PC-9 (cell line): ENCODE measurements around the gene WDR77. TPM values are rescaled to one million over a fixed set of nuclear protein-coding genes. Genes with fewer than 3 reads are reported as not detected.

ENCODE experiments used
- BruUV-seq: library from RNA; stranded (reverse); fragments of 400-500 nt; replicated peaks from 2 replicates; lab custom pipeline; 2021; lab: Mats Ljungman, UMichigan
- CTCF ChIA-PET: fragments of 300-600 bp; sonication (Branson Sonifier 250); formaldehyde crosslinking; loops from one replicate; lab custom pipeline; 2022; ENCODE audit warnings: antibody characterized with exemption; lab: Charles Lee
- POLR2A ChIA-PET: fragments of 300-600 bp; sonication (Branson Sonifier 250); formaldehyde crosslinking; loops from one replicate; lab custom pipeline; 2022; ENCODE audit warnings: antibody characterized with exemption; ENCODE audit not compliant: unreplicated experiment; lab: Charles Lee
- DNase-seq, 2 experiments: peaks; one replicate each; pipeline versions ENCODE4 v3.0.0 to v3.0.0-alpha.2; 2015 to 2022; ENCODE audit warnings: mixed read lengths in 1 of 2
- H2AFZ ChIP-seq: fragments of 200-600 bp; sonication (generic); 2 replicates; pipeline ENCODE4 v1.8.1; 2017; ENCODE audit warnings: antibody characterized with exemption
- H3F3A ChIP-seq: fragments of 200-600 bp; sonication (generic); 2 replicates; pipeline ENCODE4 v1.8.1; 2017; ENCODE audit warnings: antibody characterized with exemption, mild to moderate bottlenecking, low read depth; ENCODE audit not compliant: insufficient read depth
- H3K27ac ChIP-seq: fragments of 200-600 bp; sonication (generic); 2 replicates; pipeline ENCODE4 v1.6.1; 2016; ENCODE audit warnings: mixed run types
- H3K27me3 ChIP-seq: fragments of 200-600 bp; sonication (generic); 2 replicates; pipeline ENCODE4 v1.6.1; 2016; ENCODE audit warnings: low read depth, mixed run types; ENCODE audit not compliant: insufficient read depth
- H3K36me3 ChIP-seq: fragments of 200-600 bp; sonication (generic); 2 replicates; pipeline ENCODE4 v1.6.1; 2016; ENCODE audit warnings: low read depth, mixed run types
- H3K4me1 ChIP-seq: fragments of 200-600 bp; sonication (generic); replicated peaks from 2 replicates; pipeline ENCODE4 v1.6.1; 2016; ENCODE audit warnings: mixed run types; ENCODE audit not compliant: insufficient read depth
- H3K4me2 ChIP-seq: fragments of 200-600 bp; sonication (generic); 2 replicates; pipeline ENCODE4 v1.6.1; 2017; ENCODE audit warnings: mixed run types
- H3K4me3 ChIP-seq: fragments of 200-600 bp; sonication (generic); 2 replicates; pipeline ENCODE4 v1.6.1; 2016; ENCODE audit warnings: mixed run types
- H3K79me2 ChIP-seq: fragments of 200-600 bp; sonication (generic); 2 replicates; pipeline ENCODE4 v1.6.1; 2017; ENCODE audit warnings: low read depth, mixed run types
- H3K9me2 ChIP-seq: fragments of 200-600 bp; sonication (generic); 2 replicates; pipeline ENCODE4 v1.8.1; 2017; ENCODE audit warnings: mild to moderate bottlenecking; ENCODE audit not compliant: insufficient read depth
- H3K9me3 ChIP-seq: fragments of 200-600 bp; sonication (generic); 2 replicates; pipeline ENCODE4 v1.8.1; 2016; ENCODE audit warnings: low read depth; ENCODE audit not compliant: insufficient read depth
- H4K20me1 ChIP-seq: fragments of 200-600 bp; sonication (generic); 2 replicates; pipeline ENCODE4 v1.8.1; 2017; ENCODE audit not compliant: insufficient read depth
- EZH2 ChIP-seq: fragments of 200-600 bp; sonication (generic); IDR thresholded peaks from 2 replicates; pipeline ENCODE4 v1.8.0; 2017; ENCODE audit warnings: antibody characterized with exemption, low read depth
- intact Hi-C: fragments of 100-400 bp; cut with micrococcal nuclease; formaldehyde crosslinking; loops from one replicate; pipeline ENCODE4 v1.10.0; 2022; ENCODE audit not compliant: unreplicated experiment
- total RNA-seq: library from RNA; stranded (reverse); gene quantifications from 2 replicates; pipeline ENCODE4 v1.2.3, GENCODE V29; 2021
- TF ChIP-seq, protein P1 (sequence below): fragments of 200-600 bp; sonication (generic); conservative IDR thresholded peaks from 2 replicates; pipeline ENCODE4 v1.6.1; 2017; ENCODE audit warnings: mixed run types, antibody characterized with exemption, mild to moderate bottlenecking, moderate library complexity

The WDR77 gene
- total RNA-seq, 1 experiment from 2014 or later = 23.7 TPM

DNA sequence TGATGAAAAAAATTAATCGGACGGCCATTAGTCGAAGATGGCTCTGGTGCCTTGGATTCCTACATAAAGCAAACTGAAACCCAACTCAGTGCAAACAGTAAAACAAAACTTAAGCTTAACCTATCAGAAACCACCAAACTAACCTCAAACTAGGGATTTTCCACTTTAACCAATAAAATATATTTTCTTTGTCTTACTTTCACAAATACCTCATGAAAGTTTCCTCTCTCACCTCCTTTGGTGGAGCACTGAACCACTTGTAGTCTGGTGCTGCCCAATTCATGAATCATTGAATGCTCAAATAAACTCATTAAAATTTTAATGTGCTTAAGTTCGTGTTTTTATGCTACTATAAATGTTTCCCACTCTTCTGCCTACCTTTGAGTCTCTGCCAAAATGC lies 47.3 kb upstream of the WDR77 start:
- H3F3A ChIP-seq = no peaks in the 10 kb centered on the region
- ChIA-PET POLR2A (no interaction called here), CTCF (no interaction called here)
- no peaks in the 10 kb centered on the region for H3K4me1 ChIP-seq
- H3K27ac ChIP-seq = no peak overlapping the region
- no TSS peak for BruUV-seq
- H3K79me2 ChIP-seq = no peaks in the 10 kb centered on the region
- H3K9me2 ChIP-seq = peaks cover 4% of the 10 kb centered on the region; the same call in 1 of the 2 replicates
- peaks cover 40% of the 10 kb centered on the region for H3K27me3 ChIP-seq
- no peaks in the 10 kb centered on the region for H3K36me3 ChIP-seq
- intact Hi-C loops = no loop called here
- no peak for DNase-seq
- H3K4me3 ChIP-seq = no peak overlapping the region
- TF ChIP-seq, protein P1, sequence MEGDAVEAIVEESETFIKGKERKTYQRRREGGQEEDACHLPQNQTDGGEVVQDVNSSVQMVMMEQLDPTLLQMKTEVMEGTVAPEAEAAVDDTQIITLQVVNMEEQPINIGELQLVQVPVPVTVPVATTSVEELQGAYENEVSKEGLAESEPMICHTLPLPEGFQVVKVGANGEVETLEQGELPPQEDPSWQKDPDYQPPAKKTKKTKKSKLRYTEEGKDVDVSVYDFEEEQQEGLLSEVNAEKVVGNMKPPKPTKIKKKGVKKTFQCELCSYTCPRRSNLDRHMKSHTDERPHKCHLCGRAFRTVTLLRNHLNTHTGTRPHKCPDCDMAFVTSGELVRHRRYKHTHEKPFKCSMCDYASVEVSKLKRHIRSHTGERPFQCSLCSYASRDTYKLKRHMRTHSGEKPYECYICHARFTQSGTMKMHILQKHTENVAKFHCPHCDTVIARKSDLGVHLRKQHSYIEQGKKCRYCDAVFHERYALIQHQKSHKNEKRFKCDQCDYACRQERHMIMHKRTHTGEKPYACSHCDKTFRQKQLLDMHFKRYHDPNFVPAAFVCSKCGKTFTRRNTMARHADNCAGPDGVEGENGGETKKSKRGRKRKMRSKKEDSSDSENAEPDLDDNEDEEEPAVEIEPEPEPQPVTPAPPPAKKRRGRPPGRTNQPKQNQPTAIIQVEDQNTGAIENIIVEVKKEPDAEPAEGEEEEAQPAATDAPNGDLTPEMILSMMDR = no peak
- TF ChIP-seq EZH2 = no peak
- no peak overlapping the region for H2AFZ ChIP-seq
- H4K20me1 ChIP-seq = no peaks in the 10 kb centered on the region
- H3K9me3 ChIP-seq = peaks cover 5% of the 10 kb centered on the region; the same call in 1 of the 2 replicates
- no peak overlapping the region for H3K4me2 ChIP-seq

DNA sequence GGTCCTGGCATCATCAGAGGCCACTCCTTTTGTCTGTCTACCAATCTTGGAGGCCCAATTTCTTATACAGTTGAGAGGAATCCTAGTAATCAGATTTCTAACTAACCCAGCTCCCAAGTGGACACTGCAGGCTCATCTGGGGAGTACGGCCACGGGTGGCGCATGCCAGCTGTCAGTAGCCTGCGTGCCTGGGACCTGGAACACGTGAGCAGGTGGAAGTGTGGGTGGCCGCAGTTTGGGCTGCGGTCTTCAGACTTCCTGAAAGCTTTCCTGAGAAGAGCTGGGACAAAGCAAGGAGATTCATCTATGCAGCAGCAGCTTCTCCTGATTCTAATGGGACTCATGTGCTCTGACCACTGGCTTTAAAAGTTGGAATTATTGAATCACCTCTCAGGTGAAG lies 42.0 kb upstream of the WDR77 start:
- no peaks in the 10 kb centered on the region for H3K36me3 ChIP-seq
- H4K20me1 ChIP-seq = no peaks in the 10 kb centered on the region
- ChIA-PET POLR2A (no interaction called here), CTCF (no interaction called here)
- no peak for DNase-seq
- H3K27me3 ChIP-seq = peaks cover 28% of the 10 kb centered on the region
- intact Hi-C loops = no loop called here
- H3K9me3 ChIP-seq = peaks cover 5% of the 10 kb centered on the region; the same call in 1 of the 2 replicates
- no TSS peak for BruUV-seq
- H2AFZ ChIP-seq = no peak overlapping the region
- H3K9me2 ChIP-seq = peaks cover 4% of the 10 kb centered on the region; the same call in 1 of the 2 replicates
- no peak overlapping the region for H3K4me2 ChIP-seq
- H3F3A ChIP-seq = no peaks in the 10 kb centered on the region
- H3K79me2 ChIP-seq = no peaks in the 10 kb centered on the region
- H3K4me3 ChIP-seq = no peak overlapping the region
- H3K27ac ChIP-seq = no peak overlapping the region
- TF ChIP-seq, protein P1 = no peak
- no peak for TF ChIP-seq EZH2
- peaks cover 11% of the 10 kb centered on the region; the same call in 1 of the 2 replicates for H3K4me1 ChIP-seq

DNA sequence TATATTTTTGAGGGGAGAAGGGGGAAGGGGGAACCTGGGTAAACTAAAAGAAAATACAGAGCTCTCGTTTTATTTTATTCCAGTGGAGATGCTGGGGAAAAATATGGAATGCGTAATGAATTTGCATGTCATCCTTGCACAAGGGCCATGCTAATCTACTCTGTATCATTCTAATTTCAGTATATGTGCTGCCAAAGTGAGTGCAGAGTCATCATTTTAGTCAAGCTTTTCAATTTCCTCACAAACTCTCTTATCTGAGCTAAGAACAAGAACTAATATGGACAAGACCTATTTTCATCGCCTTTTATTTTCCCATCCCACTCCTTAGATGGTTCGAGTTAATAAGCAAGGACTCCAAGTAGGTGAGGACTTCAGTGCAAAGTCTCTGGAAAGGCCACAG lies 41.2 kb upstream of the WDR77 start:
- Histone ChIP-seq H3K4me2 (no peak overlapping the region), H3K27ac (no peak overlapping the region), H3F3A (no peaks in the 10 kb centered on the region), H3K9me2 (peaks cover 1% of the 10 kb centered on the region; the same call in 1 of the 2 replicates), H3K4me1 (peaks cover 12% of the 10 kb centered on the region; the same call in 1 of the 2 replicates), H2AFZ (no peak overlapping the region), H3K9me3 (peaks cover 5% of the 10 kb centered on the region; the same call in 1 of the 2 replicates), H3K79me2 (no peaks in the 10 kb centered on the region), H3K36me3 (no peaks in the 10 kb centered on the region), H3K27me3 (peaks cover 26% of the 10 kb centered on the region), H4K20me1 (no peaks in the 10 kb centered on the region), H3K4me3 (no peak overlapping the region)
- POLR2A ChIA-PET = interaction anchor here (0.5 kb wide), 1 partner anchor 51 kb away, joined by 8 read pairs; no protein-coding TSS in a partner anchor
- intact Hi-C loops = no loop called here
- CTCF ChIA-PET = no interaction called here
- no TSS peak for BruUV-seq
- no peak for DNase-seq
- TF ChIP-seq, protein P1 = no peak
- no peak for TF ChIP-seq EZH2
